Measurements from ENCODE around the gene CCL22.

CCL22 gene

GRCh38 chr16:57396786-57397185 lies 38.2 kb downstream of the CCL22 start:
- TF ChIP-seq TEAD4 (IDR thresholded peaks at IDR 0.05) (no peak), NFIC (IDR thresholded peaks at IDR 0.05) (no peak), YY1 (IDR thresholded peaks at IDR 0.05; ENCODE audit: low read depth) (no peak), USF1 (IDR thresholded peaks at IDR 0.05) (no peak), EGR1 (IDR thresholded peaks at IDR 0.05) (no peak), CREB1 (IDR thresholded peaks at IDR 0.05; ENCODE audit: low read depth) (no peak), TAF1 (IDR thresholded peaks at IDR 0.05; ENCODE audit: low read depth) (no peak), REST (IDR thresholded peaks at IDR 0.05; ENCODE audit: low read depth) (no peak), RAD21 (IDR thresholded peaks at IDR 0.05; ENCODE audit: low read depth) (no peak), TCF12 (IDR thresholded peaks at IDR 0.05; ENCODE audit: low read depth) (no peak), FOXM1 (IDR thresholded peaks at IDR 0.05; ENCODE audit: borderline replicate concordance, low read depth) (no peak), CEBPB (IDR thresholded peaks at IDR 0.05) (no peak)
- TF ChIP-seq, protein P1, sequence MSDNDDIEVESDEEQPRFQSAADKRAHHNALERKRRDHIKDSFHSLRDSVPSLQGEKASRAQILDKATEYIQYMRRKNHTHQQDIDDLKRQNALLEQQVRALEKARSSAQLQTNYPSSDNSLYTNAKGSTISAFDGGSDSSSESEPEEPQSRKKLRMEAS (IDR thresholded peaks at IDR 0.05), result no peak

DNA sequence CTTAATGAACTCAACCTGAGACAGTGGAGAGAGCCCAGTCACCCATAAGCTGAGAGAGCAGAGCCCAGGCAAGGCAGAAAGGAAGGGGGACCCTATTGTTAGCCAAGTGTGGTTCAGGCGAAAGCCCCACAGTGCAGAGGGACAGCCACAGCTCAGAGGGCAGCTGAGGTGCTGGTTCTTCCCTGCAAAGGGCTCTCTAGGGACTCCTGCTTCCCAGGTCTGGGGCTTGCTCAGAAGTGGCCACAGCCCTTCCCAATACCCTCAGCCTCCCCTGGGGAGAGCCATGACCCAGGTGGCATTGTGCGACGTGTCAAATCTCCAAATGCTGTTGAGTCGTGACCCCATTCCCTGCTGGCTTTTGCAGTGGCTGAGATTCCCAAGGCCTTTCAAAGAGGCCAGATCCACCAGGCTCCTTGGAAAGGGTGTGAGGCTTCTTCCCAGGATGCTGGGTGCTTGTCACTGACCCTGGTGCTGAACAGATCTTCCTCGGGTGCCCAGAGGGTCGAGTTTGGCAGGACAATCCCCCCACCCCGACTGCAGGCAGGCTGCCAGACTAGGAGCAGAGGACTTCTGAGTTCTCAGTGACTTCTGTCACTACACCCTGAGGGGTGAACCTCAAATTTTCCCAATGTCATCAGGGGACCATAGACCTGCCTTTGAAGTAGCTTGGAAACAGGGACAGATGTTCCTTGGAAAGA lies 43.5 kb downstream of the CCL22 start:
- TF ChIP-seq RAD21 (IDR thresholded peaks at IDR 0.05; ENCODE audit: low read depth), result no peak
- peak; percentile 78 for TF ChIP-seq REST (IDR thresholded peaks at IDR 0.05; ENCODE audit: low read depth)
- no peak for TF ChIP-seq CREB1 (IDR thresholded peaks at IDR 0.05; ENCODE audit: low read depth)
- no peak for TF ChIP-seq CEBPB (IDR thresholded peaks at IDR 0.05)

GRCh38 chr16:57403965-57404817 lies 45.6 kb downstream of the CCL22 start, which contains the start of gene CCL17:
CCL17 (plus strand) TSS chr16:57404767; CDS start chr16:57413933, 9,166 bp downstream.
- TF ChIP-seq YY1 (IDR thresholded peaks at IDR 0.05; ENCODE audit: low read depth) (no peak), RAD21 (IDR thresholded peaks at IDR 0.05; ENCODE audit: low read depth) (no peak), EGR1 (IDR thresholded peaks at IDR 0.05) (no peak), TAF1 (IDR thresholded peaks at IDR 0.05; ENCODE audit: low read depth) (no peak), TCF12 (IDR thresholded peaks at IDR 0.05; ENCODE audit: low read depth) (no peak), USF1 (IDR thresholded peaks at IDR 0.05) (no peak), EP300 (IDR thresholded peaks at IDR 0.05; ENCODE audit: borderline replicate concordance) (no peak), TEAD4 (IDR thresholded peaks at IDR 0.05) (no peak), NFIC (IDR thresholded peaks at IDR 0.05) (no peak), CREB1 (IDR thresholded peaks at IDR 0.05; ENCODE audit: low read depth) (no peak), CEBPB (IDR thresholded peaks at IDR 0.05) (no peak), ZBTB7A (IDR thresholded peaks at IDR 0.05; ENCODE audit: low read depth) (no peak), REST (IDR thresholded peaks at IDR 0.05; ENCODE audit: low read depth) (no peak), FOXM1 (IDR thresholded peaks at IDR 0.05; ENCODE audit: borderline replicate concordance, low read depth) (no peak)
- TF ChIP-seq, protein P1 (IDR thresholded peaks at IDR 0.05), result no peak

- TF ChIP-seq EP300 (IDR thresholded peaks at IDR 0.05; ENCODE audit: borderline replicate concordance), result no peak
- TF ChIP-seq TCF12 (IDR thresholded peaks at IDR 0.05; ENCODE audit: low read depth), result no peak
- no peak for TF ChIP-seq USF1 (IDR thresholded peaks at IDR 0.05)
- no peak for TF ChIP-seq TAF1 (IDR thresholded peaks at IDR 0.05; ENCODE audit: low read depth)
- no peak for TF ChIP-seq RAD21 (IDR thresholded peaks at IDR 0.05; ENCODE audit: low read depth)
These were observed 46.5 kb downstream of the CCL22 start for GRCh38 chr16:57405097-57405496.

Data from Ishikawa (cell line).